GM19395 (cell line): ENCODE results near the gene FRMPD1.
"Not testable (repeated sequence)": the region's sequence is repeated elsewhere in the genome, so short reads cannot be mapped to it uniquely, and the experiment has no call there.

Experiments
- ATAC-seq: cut with Tn5 transposase; IDR thresholded peaks from one replicate; pipeline ENCODE4 v1.9.1; 2021; ENCODE audit warnings: mild to moderate bottlenecking, moderate library complexity; ENCODE audit not compliant: unreplicated experiment

FRMPD1 gene

GRCh38 chr9:37732086-37732741, 81.5 kb downstream of the FRMPD1 start:
- ATAC-seq = no peak

GRCh38 chr9:37732952-37733351, 82.2 kb downstream of the FRMPD1 start:
- ATAC-seq = no peak

GRCh38 chr9:37739222-37739621, 88.5 kb downstream of the FRMPD1 start:
- ATAC-seq = no peak

- no peak for ATAC-seq
Measured at GRCh38 chr9:37740128-37740527, 89.4 kb downstream of the FRMPD1 start.

- no peak for ATAC-seq
Measured at GRCh38 chr9:37740631-37741328, 90.0 kb downstream of the FRMPD1 start.

- ATAC-seq = no peak
Measured at GRCh38 chr9:37745970-37746369, 95.2 kb downstream of the FRMPD1 start.

- ATAC-seq = no peak
Measured at GRCh38 chr9:37746448-37747270, 95.9 kb downstream of the FRMPD1 start.

GRCh38 chr9:37747271-37747753, 96.6 kb downstream of the FRMPD1 start:
- ATAC-seq = peak; percentile 74

GRCh38 chr9:37749129-37749528, 98.4 kb downstream of the FRMPD1 start:
- ATAC-seq = no peak

- ATAC-seq = no peak
Measured at GRCh38 chr9:37751186-37751585, 100.4 kb downstream of the FRMPD1 start.

GRCh38 chr9:37751704-37752103, 101.0 kb downstream of the FRMPD1 start:
- not testable (repeated sequence) for ATAC-seq

GRCh38 chr9:37752112-37752511, 101.4 kb downstream of the FRMPD1 start:
- ATAC-seq = not testable (repeated sequence)

GRCh38 chr9:37752642-37753488, 102.1 kb downstream of the FRMPD1 start:
- ATAC-seq = no peak

GRCh38 chr9:37753489-37754190, 102.9 kb downstream of the FRMPD1 start, which contains the start of gene TRMT10B:
Gene TRMT10B, plus strand, starts transcription at chr9:37753805. Its CDS starts 8,127 bp downstream, at chr9:37761932.
- ATAC-seq = peak; percentile 91

- no peak for ATAC-seq
Measured at GRCh38 chr9:37758747-37759146, 108.0 kb downstream of the FRMPD1 start.

GRCh38 chr9:37760416-37761161, 109.8 kb downstream of the FRMPD1 start:
- no peak for ATAC-seq

GRCh38 chr9:37761511-37761910, 110.8 kb downstream of the FRMPD1 start:
- ATAC-seq = no peak

GRCh38 chr9:37765263-37765662, 114.5 kb downstream of the FRMPD1 start:
- ATAC-seq = not testable (repeated sequence)

- ATAC-seq = no peak
Measured at GRCh38 chr9:37769306-37769705, 118.6 kb downstream of the FRMPD1 start.
